Prostate gland (tissue), 2 donors: ENCODE results near the gene PTPRU. TPM values are rescaled to one million over a fixed set of nuclear protein-coding genes. Genes with fewer than 3 reads are reported as not detected.

Experiments
- DNase-seq: peaks from one replicate; pipeline ENCODE4 v3.0.0-alpha.2; 2019; ENCODE audit warnings: low spot score
- H3K27ac ChIP-seq, 2 donors: fragments of 200-600 bp; sonication (generic); 2 replicates each; pipeline ENCODE4 v1.5.1; 2017 to 2019
- H3K27me3 ChIP-seq: fragments of 200-600 bp; sonication (generic); replicated peaks from 2 replicates; pipeline ENCODE4 v1.5.1; 2019; ENCODE audit not compliant: insufficient read depth
- H3K36me3 ChIP-seq, 2 donors: fragments of 200-600 bp; sonication (generic); 1 replicate in 1 of 2; 2 replicates in 1 of 2; pipeline versions ENCODE4 v1.5.1 to v1.8.1; 2017 to 2019
- H3K4me1 ChIP-seq: fragments of 200-600 bp; sonication (generic); replicated peaks from 2 replicates; pipeline ENCODE4 v1.5.1; 2019
- H3K4me3 ChIP-seq, 2 donors: fragments of 200-600 bp; sonication (generic); 2 replicates each; pipeline ENCODE4 v1.5.1; 2017 to 2019
- H3K9me3 ChIP-seq: fragments of 200-600 bp; sonication (generic); 2 replicates; pipeline ENCODE4 v1.5.1; 2017
- POLR2A ChIP-seq: fragments of 450-650 bp; IDR thresholded peaks from one replicate; pipeline ENCODE4 v1.6.1; 2016; ENCODE audit warnings: antibody characterized with exemption, mild to moderate bottlenecking
- POLR2AphosphoS5 ChIP-seq: sonication (generic); formaldehyde crosslinking; IDR thresholded peaks from one replicate; pipeline ENCODE4 v1.6.1; 2017; ENCODE audit warnings: antibody characterized with exemption
- WGBS: methylation state at CpG from one replicate; pipeline ENCODE4 v1.1.5; 2018; 5-methylcytosine and 5-hydroxymethylcytosine counted together
- intact Hi-C: fragments of 100-400 bp; cut with DNase I; formaldehyde crosslinking; loops from one replicate; pipeline ENCODE4 v1.14.2; 2022
- total RNA-seq, 2 donors: library from RNA; depleted of rRNA; stranded (reverse); fragments of >200 nt; gene quantifications; one replicate each; pipeline ENCODE4 v1.1.0, GENCODE V29; 2016
- TF ChIP-seq, protein P1 (sequence below), 4 experiments: fragments of 200-600 bp in 2 of 4; fragments of 450-650 bp in 2 of 4; sonication (generic) in 2 of 4; IDR thresholded peaks; 1 replicate in 3 of 4; 2 replicates in 1 of 4; pipeline ENCODE4 v1.5.1; 2016 to 2019; ENCODE audit warnings: antibody characterized with exemption in 4 of 4, mild to moderate bottlenecking in 2 of 4, moderate library complexity in 2 of 4

Gene PTPRU
- total RNA-seq, 2 donors from 2014 or later, result 49.9 to 60.5 TPM

DNA sequence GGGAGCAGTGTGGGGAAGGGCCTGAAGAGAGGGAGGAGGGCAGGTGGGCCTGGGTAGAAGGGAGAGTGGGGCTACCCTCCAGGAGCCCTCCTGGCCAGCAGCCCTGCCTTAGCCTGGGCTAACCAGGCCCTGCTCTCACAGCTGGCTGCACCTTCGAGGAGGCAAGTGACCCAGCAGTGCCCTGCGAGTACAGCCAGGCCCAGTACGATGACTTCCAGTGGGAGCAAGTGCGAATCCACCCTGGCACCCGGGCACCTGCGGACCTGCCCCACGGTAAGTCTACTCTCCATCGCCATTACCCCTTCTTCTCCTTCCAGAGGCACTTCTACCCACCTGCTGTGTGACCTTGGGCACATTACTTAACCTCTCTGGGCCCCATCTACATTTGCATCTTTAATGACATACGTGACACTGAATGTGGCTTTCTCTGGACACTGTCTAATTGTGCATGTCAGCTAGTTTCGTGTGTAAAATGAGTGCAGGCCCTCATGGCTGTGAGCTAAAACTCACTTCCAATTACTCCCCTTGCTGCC lies 18.9 kb downstream of the PTPRU start:
- TF ChIP-seq POLR2AphosphoS5 (no peak), POLR2A (no peak)
- TF ChIP-seq, protein P1, sequence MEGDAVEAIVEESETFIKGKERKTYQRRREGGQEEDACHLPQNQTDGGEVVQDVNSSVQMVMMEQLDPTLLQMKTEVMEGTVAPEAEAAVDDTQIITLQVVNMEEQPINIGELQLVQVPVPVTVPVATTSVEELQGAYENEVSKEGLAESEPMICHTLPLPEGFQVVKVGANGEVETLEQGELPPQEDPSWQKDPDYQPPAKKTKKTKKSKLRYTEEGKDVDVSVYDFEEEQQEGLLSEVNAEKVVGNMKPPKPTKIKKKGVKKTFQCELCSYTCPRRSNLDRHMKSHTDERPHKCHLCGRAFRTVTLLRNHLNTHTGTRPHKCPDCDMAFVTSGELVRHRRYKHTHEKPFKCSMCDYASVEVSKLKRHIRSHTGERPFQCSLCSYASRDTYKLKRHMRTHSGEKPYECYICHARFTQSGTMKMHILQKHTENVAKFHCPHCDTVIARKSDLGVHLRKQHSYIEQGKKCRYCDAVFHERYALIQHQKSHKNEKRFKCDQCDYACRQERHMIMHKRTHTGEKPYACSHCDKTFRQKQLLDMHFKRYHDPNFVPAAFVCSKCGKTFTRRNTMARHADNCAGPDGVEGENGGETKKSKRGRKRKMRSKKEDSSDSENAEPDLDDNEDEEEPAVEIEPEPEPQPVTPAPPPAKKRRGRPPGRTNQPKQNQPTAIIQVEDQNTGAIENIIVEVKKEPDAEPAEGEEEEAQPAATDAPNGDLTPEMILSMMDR (IDR thresholded peaks at IDR 0.05), result no peak
- H3K9me3 ChIP-seq, result no peaks in the 10 kb centered on the region
- no peak for DNase-seq
- no peaks in the 10 kb centered on the region for H3K4me1 ChIP-seq
- no peaks in the 10 kb centered on the region for H3K36me3 ChIP-seq
- H3K27ac ChIP-seq, result no peak overlapping the region
- H3K4me3 ChIP-seq, result no peak overlapping the region
- intact Hi-C loops, result no loop called here
- no peaks in the 10 kb centered on the region for H3K27me3 ChIP-seq
- WGBS, result 93% methylated on average over 10 of the region's 10 CpGs

DNA sequence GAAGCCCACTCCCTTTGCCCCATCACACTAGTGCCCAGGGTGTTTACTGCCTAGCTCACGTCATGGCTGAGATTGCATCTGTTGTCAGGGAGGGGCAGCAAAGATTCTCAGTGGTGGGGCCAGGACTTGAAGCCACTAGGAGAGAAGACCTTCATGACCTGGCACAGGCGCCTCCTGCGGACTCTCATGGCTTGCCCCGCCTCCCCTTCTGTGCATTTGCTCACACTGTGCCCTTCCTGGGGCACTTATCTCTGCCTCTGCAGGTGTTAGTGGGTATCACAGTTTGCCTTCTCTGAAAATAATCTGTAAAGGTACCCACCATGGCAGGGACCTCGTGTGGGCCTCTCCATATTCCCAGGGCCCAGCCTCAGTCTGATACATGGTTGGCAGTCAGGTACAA lies 20.1 kb downstream of the PTPRU start:
- no peaks in the 10 kb centered on the region for H3K9me3 ChIP-seq
- intact Hi-C loops, result no loop called here
- H3K4me3 ChIP-seq, result no peak overlapping the region
- no peak overlapping the region for H3K27ac ChIP-seq
- no peaks in the 10 kb centered on the region for H3K27me3 ChIP-seq
- TF ChIP-seq POLR2AphosphoS5 (no peak), POLR2A (no peak)
- TF ChIP-seq, protein P1 (IDR thresholded peaks at IDR 0.05), result no peak
- H3K36me3 ChIP-seq, result no peaks in the 10 kb centered on the region
- H3K4me1 ChIP-seq, result no peaks in the 10 kb centered on the region
- DNase-seq, result no peak
- WGBS, result 81% methylated on average over 5 of the region's 5 CpGs

DNA sequence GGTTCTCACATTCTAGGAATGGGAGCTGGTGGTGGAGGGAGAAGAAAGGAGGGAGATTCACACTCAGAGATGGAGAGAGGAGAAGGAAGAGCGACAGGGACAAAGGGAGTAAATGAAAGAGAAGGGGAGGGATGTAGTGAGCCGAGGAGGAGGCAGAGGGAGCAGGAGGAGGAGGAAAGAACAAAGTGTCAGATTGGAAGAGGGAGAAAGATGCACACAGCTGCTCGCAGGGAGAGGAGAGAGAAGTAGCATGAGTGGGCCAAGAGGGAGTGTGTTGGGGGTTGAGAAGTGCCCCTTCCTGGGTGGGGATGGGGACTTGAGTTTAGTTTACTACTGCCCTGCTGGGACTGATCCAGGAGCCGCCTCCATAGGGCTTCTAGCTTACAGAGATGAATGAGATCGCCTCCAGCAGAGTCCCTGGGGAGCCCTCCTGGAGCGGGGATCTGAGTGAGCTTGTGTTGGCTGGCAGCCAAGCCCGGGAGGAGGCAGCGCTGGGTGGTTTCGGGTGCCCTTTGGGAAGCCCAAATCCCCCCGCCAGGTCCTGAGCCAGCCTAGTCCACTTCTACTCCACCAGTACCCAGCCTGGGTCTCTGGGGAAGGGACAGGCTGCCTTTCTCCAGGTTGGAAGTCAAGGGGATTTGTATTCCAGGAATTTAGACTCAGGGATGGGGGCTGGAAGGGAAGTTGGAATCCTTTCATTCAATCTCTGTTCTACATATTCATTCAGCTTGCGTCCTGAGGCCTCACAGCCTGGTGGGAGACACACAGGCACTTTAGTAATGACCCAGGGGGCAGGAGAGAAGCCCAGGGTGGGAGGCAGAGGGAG lies 20.9 kb downstream of the PTPRU start:
- Histone ChIP-seq H3K27me3 (no peaks in the 10 kb centered on the region), H3K27ac (no peak overlapping the region), H3K4me3 (no peak overlapping the region), H3K9me3 (no peaks in the 10 kb centered on the region), H3K4me1 (no peaks in the 10 kb centered on the region), H3K36me3 (no peaks in the 10 kb centered on the region)
- intact Hi-C loops, result no loop called here
- no peak for DNase-seq
- TF ChIP-seq POLR2A (no peak), POLR2AphosphoS5 (no peak)
- TF ChIP-seq, protein P1 (IDR thresholded peaks at IDR 0.05), result no peak
- 37% methylated on average over 11 of the region's 11 CpGs for WGBS

DNA sequence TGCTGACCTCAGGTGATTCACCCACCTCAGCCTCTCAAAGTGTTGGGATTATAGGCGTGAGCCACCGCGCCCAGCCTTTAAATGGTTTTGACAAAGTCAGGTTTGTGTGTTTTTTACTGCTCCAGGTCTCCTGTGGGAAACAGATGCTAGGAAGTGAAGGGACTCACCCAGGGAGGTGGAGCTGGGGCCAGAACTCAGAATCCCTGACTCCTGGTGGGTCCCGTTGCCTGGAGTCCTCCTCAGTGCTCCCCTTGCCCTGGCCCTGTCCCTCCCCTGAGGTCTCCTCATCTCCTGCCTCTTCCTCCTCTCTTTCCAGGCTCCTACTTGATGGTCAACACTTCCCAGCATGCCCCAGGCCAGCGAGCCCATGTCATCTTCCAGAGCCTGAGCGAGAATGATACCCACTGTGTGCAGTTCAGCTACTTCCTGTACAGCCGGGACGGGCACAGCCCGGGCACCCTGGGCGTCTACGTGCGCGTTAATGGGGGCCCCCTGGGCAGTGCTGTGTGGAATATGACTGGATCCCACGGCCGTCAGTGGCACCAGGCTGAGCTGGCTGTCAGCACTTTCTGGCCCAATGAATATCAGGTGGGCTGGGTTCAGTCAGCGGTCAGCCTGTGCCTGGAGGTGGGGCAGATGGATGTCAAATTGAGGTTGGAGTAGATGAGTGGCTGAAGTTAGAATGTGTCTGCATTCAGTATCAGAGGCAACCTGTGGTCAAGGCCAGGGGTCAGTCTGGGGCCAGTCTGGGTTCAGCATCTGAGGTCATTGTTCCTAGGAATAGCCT lies 22.1 kb downstream of the PTPRU start:
- intact Hi-C loops, result no loop called here
- Histone ChIP-seq H3K27ac (no peak overlapping the region), H3K9me3 (no peaks in the 10 kb centered on the region), H3K4me1 (no peaks in the 10 kb centered on the region), H3K4me3 (no peak overlapping the region), H3K36me3 (no peaks in the 10 kb centered on the region), H3K27me3 (no peaks in the 10 kb centered on the region)
- 86% methylated on average over 16 of the region's 16 CpGs for WGBS
- no peak for DNase-seq
- no peak for TF ChIP-seq POLR2AphosphoS5
- TF ChIP-seq, protein P1 (IDR thresholded peaks at IDR 0.05), result no peak
- no peak for TF ChIP-seq POLR2A
